NK-92 treated with Interleukin-12 subunit alpha and Interleukin-12 subunit beta, amount 100 ng/mL, for 24 hours (cell line): ENCODE data around the gene WNT7B.

ENCODE experiments used
- DNase-seq: peaks from one replicate; lab custom pipeline; 2025; lab: John Stamatoyannopoulos, UW

The WNT7B gene

GRCh38 chr22:45887202-45888131 is 89.5 kb downstream of the WNT7B start:
- DNase-seq: no peak

GRCh38 chr22:45886540-45886939 is 90.4 kb downstream of the WNT7B start:
- no peak for DNase-seq

- DNase-seq: no peak
Observed at GRCh38 chr22:45885941-45886395, 91.0 kb downstream of the WNT7B start.

GRCh38 chr22:45885171-45885840 is 91.7 kb downstream of the WNT7B start:
- no peak for DNase-seq

GRCh38 chr22:45884201-45885062 is 92.5 kb downstream of the WNT7B start:
- no peak for DNase-seq

GRCh38 chr22:45883811-45884170 is 93.2 kb downstream of the WNT7B start:
- DNase-seq: no peak

- no peak for DNase-seq
Observed at GRCh38 chr22:45882881-45883810, 93.8 kb downstream of the WNT7B start.

GRCh38 chr22:45881524-45881875 is 95.5 kb downstream of the WNT7B start:
- DNase-seq: no peak

- DNase-seq: no peak
Observed at GRCh38 chr22:45880716-45881523, 96.0 kb downstream of the WNT7B start.

GRCh38 chr22:45880091-45880715 is 96.8 kb downstream of the WNT7B start:
- DNase-seq: no peak

- DNase-seq: no peak
Observed at GRCh38 chr22:45879552-45879949, 97.4 kb downstream of the WNT7B start.

- no peak for DNase-seq
Observed at GRCh38 chr22:45878901-45879551, 97.9 kb downstream of the WNT7B start.

GRCh38 chr22:45878051-45878781 is 98.7 kb downstream of the WNT7B start:
- DNase-seq: no peak

GRCh38 chr22:45877651-45878050 is 99.3 kb downstream of the WNT7B start:
- DNase-seq: no peak

GRCh38 chr22:45877036-45877380 is 100.0 kb downstream of the WNT7B start:
- no peak for DNase-seq

- no peak for DNase-seq
Observed at GRCh38 chr22:45876136-45877035, 100.6 kb downstream of the WNT7B start.

- DNase-seq: no peak
Observed at GRCh38 chr22:45872659-45873263, 104.2 kb downstream of the WNT7B start.
